ENCODE results near the gene PCYT1B.

DNA sequence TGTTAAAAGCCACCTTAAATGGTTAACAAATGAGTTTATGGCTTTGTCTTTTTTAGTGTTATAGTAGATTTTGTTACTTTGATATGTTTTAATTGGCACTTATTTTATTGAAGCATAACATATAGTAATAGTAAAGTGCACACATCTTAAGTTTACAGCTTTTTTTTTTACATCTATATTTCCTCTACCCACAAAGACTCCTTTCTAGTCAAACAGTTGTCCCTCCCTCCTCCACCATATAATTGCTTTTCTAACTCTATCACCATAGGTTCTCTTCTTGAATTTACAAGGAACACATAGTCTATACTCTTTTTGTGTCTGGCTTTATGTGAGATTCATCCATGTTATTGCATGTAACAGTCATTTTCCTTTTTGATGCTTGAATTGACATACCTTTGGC lies 110.6 kb downstream of the PCYT1B start:
- TF ChIP-seq, protein P1, sequence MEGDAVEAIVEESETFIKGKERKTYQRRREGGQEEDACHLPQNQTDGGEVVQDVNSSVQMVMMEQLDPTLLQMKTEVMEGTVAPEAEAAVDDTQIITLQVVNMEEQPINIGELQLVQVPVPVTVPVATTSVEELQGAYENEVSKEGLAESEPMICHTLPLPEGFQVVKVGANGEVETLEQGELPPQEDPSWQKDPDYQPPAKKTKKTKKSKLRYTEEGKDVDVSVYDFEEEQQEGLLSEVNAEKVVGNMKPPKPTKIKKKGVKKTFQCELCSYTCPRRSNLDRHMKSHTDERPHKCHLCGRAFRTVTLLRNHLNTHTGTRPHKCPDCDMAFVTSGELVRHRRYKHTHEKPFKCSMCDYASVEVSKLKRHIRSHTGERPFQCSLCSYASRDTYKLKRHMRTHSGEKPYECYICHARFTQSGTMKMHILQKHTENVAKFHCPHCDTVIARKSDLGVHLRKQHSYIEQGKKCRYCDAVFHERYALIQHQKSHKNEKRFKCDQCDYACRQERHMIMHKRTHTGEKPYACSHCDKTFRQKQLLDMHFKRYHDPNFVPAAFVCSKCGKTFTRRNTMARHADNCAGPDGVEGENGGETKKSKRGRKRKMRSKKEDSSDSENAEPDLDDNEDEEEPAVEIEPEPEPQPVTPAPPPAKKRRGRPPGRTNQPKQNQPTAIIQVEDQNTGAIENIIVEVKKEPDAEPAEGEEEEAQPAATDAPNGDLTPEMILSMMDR (conservative IDR thresholded peaks at IDR 0.05; ENCODE audit: low read length), result no peak
- no peak for TF ChIP-seq EZH2phosphoT487 (IDR thresholded peaks at IDR 0.05; ENCODE audit: borderline replicate concordance)

All from Loucy (cell line).